Right kidney (tissue), 1 donor: ENCODE measurements around the gene EHD3.

Experiments used
- DNase-seq: peaks from one replicate; pipeline ENCODE4 v3.0.0-alpha.2; 2016

The EHD3 gene

GRCh38 chr2:31236433-31237205, 2.7 kb downstream of the EHD3 start:
- no peak for DNase-seq

- DNase-seq: no peak
Observed at GRCh38 chr2:31237348-31238017, 3.5 kb downstream of the EHD3 start.

GRCh38 chr2:31238126-31238905, 4.4 kb downstream of the EHD3 start:
- DNase-seq: no peak

- no peak for DNase-seq
Observed at GRCh38 chr2:31238906-31239592, 5.1 kb downstream of the EHD3 start.

- no peak for DNase-seq
Observed at GRCh38 chr2:31239593-31240177, 5.7 kb downstream of the EHD3 start.

- DNase-seq: no peak
Observed at GRCh38 chr2:31240381-31241365, 6.7 kb downstream of the EHD3 start.

GRCh38 chr2:31241625-31242270, 7.8 kb downstream of the EHD3 start:
- DNase-seq: no peak

GRCh38 chr2:31243053-31243452, 9.1 kb downstream of the EHD3 start:
- DNase-seq: no peak

GRCh38 chr2:31244101-31244500, 10.1 kb downstream of the EHD3 start:
- DNase-seq: no peak

GRCh38 chr2:31246184-31246852, 12.4 kb downstream of the EHD3 start:
- DNase-seq: no peak

GRCh38 chr2:31247711-31248110, 13.8 kb downstream of the EHD3 start:
- DNase-seq: no peak

- DNase-seq: no peak
Observed at GRCh38 chr2:31248139-31248538, 14.2 kb downstream of the EHD3 start.

GRCh38 chr2:31249009-31249690, 15.2 kb downstream of the EHD3 start:
- DNase-seq: no peak

GRCh38 chr2:31251018-31251417, 17.1 kb downstream of the EHD3 start:
- DNase-seq: no peak

GRCh38 chr2:31251851-31252250, 17.9 kb downstream of the EHD3 start:
- DNase-seq: no peak

GRCh38 chr2:31253356-31254131, 19.6 kb downstream of the EHD3 start:
- no peak for DNase-seq

GRCh38 chr2:31254237-31255203, 20.6 kb downstream of the EHD3 start:
- DNase-seq: no peak
